CD14-positive monocyte (primary cell): ENCODE measurements around the gene SRCAP. TPM values are rescaled to one million over a fixed set of nuclear protein-coding genes. Genes with fewer than 3 reads are reported as not detected.

Source experiments
- DNase-seq, 3 donors: peaks; one replicate each; pipeline ENCODE4 v3.0.0-alpha.2; 2011 to 2022
- H2AFZ ChIP-seq: 2 replicates; pipeline ENCODE4 v1.6.0; 2012; ENCODE audit warnings: mild to moderate bottlenecking, low read depth, low read length, inconsistent platforms; ENCODE audit not compliant: insufficient read depth, poor library complexity, severe bottlenecking
- H3K27ac ChIP-seq, 2 donors: 1 replicate in 1 of 2; 2 replicates in 1 of 2; pipeline ENCODE4 v1.5.1; 2012 to 2013; ENCODE audit warnings: low read length in 2 of 2, control low read depth in 1 of 2, inconsistent platforms in 1 of 2, low read depth in 1 of 2, mild to moderate bottlenecking in 1 of 2
- H3K27me3 ChIP-seq, 2 donors: one replicate each; pipeline versions ENCODE4 v1.6.0 to v1.6.1; 2011 to 2013; ENCODE audit warnings: low read length in 2 of 2; ENCODE audit not compliant: control insufficient read depth in 2 of 2, insufficient read depth in 2 of 2
- H3K36me3 ChIP-seq, 2 donors: replicated peaks in 1 of 2; 1 replicate in 1 of 2; 2 replicates in 1 of 2; pipeline versions ENCODE4 v1.5.1 to v1.6.1; 2012 to 2013; ENCODE audit warnings: low read length in 2 of 2, control low read depth in 1 of 2, inconsistent platforms in 1 of 2, mild to moderate bottlenecking in 1 of 2; ENCODE audit not compliant: insufficient read depth in 2 of 2, control insufficient read depth in 1 of 2
- H3K4me1 ChIP-seq, 2 donors: 1 replicate in 1 of 2; 2 replicates in 1 of 2; pipeline versions ENCODE4 v1.5.1 to v1.6.1; 2012 to 2013; ENCODE audit warnings: low read length in 2 of 2, control low read depth in 1 of 2, inconsistent platforms in 1 of 2, mild to moderate bottlenecking in 1 of 2, moderate library complexity in 1 of 2; ENCODE audit not compliant: insufficient read depth in 2 of 2, control insufficient read depth in 1 of 2
- H3K4me2 ChIP-seq: replicated peaks from 2 replicates; pipeline ENCODE3; 2012; ENCODE audit warnings: low read length, moderate library complexity, mild to moderate bottlenecking; ENCODE audit not compliant: poor library complexity, severe bottlenecking; ENCODE audit errors: extremely low read depth
- H3K4me3 ChIP-seq, 3 experiments: fragments of 200-600 bp in 1 of 3; sonication (generic) in 1 of 3; replicated peaks in 1 of 3; 1 replicate in 2 of 3; 2 replicates in 1 of 3; pipeline ENCODE4 v1.5.1; 2011 to 2013; ENCODE audit warnings: low read length in 3 of 3, mild to moderate bottlenecking in 3 of 3, control low read depth in 2 of 3, low read depth in 2 of 3, inconsistent platforms in 1 of 3, moderate library complexity in 1 of 3
- H3K79me2 ChIP-seq: 2 replicates; pipeline ENCODE4 v1.6.0; 2012; ENCODE audit warnings: mild to moderate bottlenecking, control low read depth, inconsistent platforms, low read length, moderate library complexity; ENCODE audit not compliant: insufficient read depth
- H3K9ac ChIP-seq: 2 replicates; pipeline ENCODE4 v1.6.0; 2017; ENCODE audit warnings: low read length, mild to moderate bottlenecking; ENCODE audit not compliant: insufficient read depth, poor library complexity, severe bottlenecking
- H3K9me3 ChIP-seq, 2 donors: replicated peaks in 1 of 2; 1 replicate in 1 of 2; 2 replicates in 1 of 2; pipeline versions ENCODE4 v1.5.1 to v1.6.1; 2012 to 2013; ENCODE audit warnings: low read length in 2 of 2, control low read depth in 1 of 2; ENCODE audit not compliant: control insufficient read depth in 1 of 2, insufficient read depth in 1 of 2
- H4K20me1 ChIP-seq: 2 replicates; pipeline ENCODE4 v1.6.0; 2012; ENCODE audit warnings: mild to moderate bottlenecking, low read length, control low read depth, moderate library complexity; ENCODE audit not compliant: insufficient read depth
- H3K27ac Mint-ChIP-seq, 7 donors: one replicate each; pipeline ENCODE4 v1.8.0; 2020; ENCODE audit warnings: mild to moderate bottlenecking in 7 of 7, mixed read lengths in 7 of 7, moderate library complexity in 6 of 7, inconsistent platforms in 2 of 7
- H3K27me3 Mint-ChIP-seq, 3 donors: one replicate each; pipeline ENCODE4 v1.8.0; 2021 to 2022; ENCODE audit warnings: low read depth in 3 of 3, mild to moderate bottlenecking in 3 of 3, mixed read lengths in 3 of 3, moderate library complexity in 3 of 3, inconsistent platforms in 1 of 3
- H3K36me3 Mint-ChIP-seq, 2 donors: one replicate each; pipeline ENCODE4 v1.8.0; 2020; ENCODE audit warnings: mixed read lengths in 2 of 2, inconsistent platforms in 1 of 2, mild to moderate bottlenecking in 1 of 2
- H3K4me1 Mint-ChIP-seq: one replicate; pipeline ENCODE4 v1.8.0; 2020; ENCODE audit warnings: mild to moderate bottlenecking, mixed read lengths
- H3K4me3 Mint-ChIP-seq, 2 donors: one replicate each; pipeline ENCODE4 v1.8.0; 2020; ENCODE audit warnings: mild to moderate bottlenecking in 2 of 2, mixed read lengths in 2 of 2, moderate library complexity in 1 of 2
- H3K9me3 Mint-ChIP-seq, 7 donors: one replicate each; pipeline ENCODE4 v1.8.0; 2020 to 2022; ENCODE audit warnings: mixed read lengths in 7 of 7, mild to moderate bottlenecking in 6 of 7, moderate library complexity in 6 of 7, inconsistent platforms in 2 of 7
- CTCF ChIP-seq: fragments of 200-600 bp; IDR thresholded peaks from one replicate; pipeline ENCODE4 v1.8.0; 2022; ENCODE audit warnings: antibody characterized with exemption, mild to moderate bottlenecking
- WGBS: methylation state at CpG from one replicate; pipeline ENCODE4 v1.1.5; 2013; ENCODE audit warnings: missing lambda C conversion rate; ENCODE audit not compliant: insufficient coverage; 5-methylcytosine and 5-hydroxymethylcytosine counted together
- intact Hi-C, 2 donors: fragments of 100-400 bp; cut with micrococcal nuclease; formaldehyde crosslinking; loops; one replicate each; pipeline versions ENCODE4 v1.15.0 to v1.15.1; 2023
- polyA plus RNA-seq, 3 donors: library from polyadenylated mRNA; depleted of rRNA in 1 of 3; unstranded in 2 of 3; stranded (reverse) in 1 of 3; fragments of 300-500 nt in 2 of 3; fragments of >200 nt in 1 of 3; fragmentation: Illumina TruSeq in 2 of 3; gene quantifications; 1 replicate in 2 of 3; 2 replicates in 1 of 3; pipeline ENCODE4 v1.2.3, GENCODE V29; 2012 to 2021

SRCAP gene
- polyA plus RNA-seq, 3 donors = 3.0 to 16.0 (median 6.3) TPM

DNA sequence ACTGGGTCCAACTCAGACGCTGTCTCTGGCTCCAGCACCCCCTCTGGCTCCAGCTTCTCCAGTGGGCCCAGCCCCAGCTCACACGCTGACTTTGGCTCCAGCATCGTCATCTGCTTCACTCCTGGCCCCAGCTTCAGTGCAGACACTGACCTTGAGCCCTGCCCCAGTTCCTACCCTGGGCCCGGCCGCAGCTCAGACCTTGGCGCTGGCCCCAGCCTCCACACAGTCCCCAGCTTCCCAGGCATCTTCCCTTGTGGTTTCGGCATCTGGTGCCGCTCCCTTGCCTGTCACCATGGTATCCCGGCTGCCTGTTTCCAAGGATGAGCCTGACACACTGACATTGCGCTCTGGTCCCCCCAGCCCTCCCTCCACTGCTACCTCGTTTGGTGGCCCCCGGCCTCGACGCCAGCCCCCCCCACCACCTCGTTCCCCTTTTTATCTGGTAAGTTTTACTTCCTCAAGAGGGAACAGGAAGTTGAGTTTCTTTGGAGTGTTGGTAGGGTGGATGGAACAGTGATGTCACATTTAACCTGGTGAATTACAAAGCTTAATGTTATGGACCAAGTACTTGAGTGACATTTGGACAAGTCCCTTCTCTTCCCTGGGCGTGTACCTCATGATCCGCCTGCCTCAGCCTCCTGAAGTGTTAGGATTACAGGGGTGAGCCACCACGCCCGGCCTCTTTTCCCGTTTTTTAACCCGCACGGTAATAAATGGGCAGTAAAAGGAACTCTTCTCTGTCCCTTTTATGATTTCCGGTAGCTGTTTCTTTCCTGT is 25.9 kb downstream of the SRCAP start:
- H3K4me3 ChIP-seq = peak overlapping the region in 2 of 3 experiments; percentile 0 to 62
- H2AFZ ChIP-seq = peak overlapping the region; percentile 66
- intact Hi-C loops = loop anchor here in 1 of 2 donors (5.0 kb wide), 1 partner anchor 32 kb away; no protein-coding TSS in a partner anchor
- Mint-ChIP-seq H3K4me1 (peaks cover 53% of the 10 kb centered on the region), H3K4me3 (peak overlapping the region; percentile 63 to 81), H3K36me3 (peaks cover 62 to 77% of the 10 kb centered on the region in 2 donors), H3K27me3 (peaks cover 0 to 4% (median 3%) of the 10 kb centered on the region in 3 donors), H3K27ac (peak overlapping the region; percentile 94 to 97 (median 95)), H3K9me3 (peaks cover 0 to 5% (median 0%) of the 10 kb centered on the region in 7 donors)
- no peaks in the 10 kb centered on the region for H3K9me3 ChIP-seq
- H3K4me2 ChIP-seq = peak overlapping the region; percentile 65
- no peaks in the 10 kb centered on the region for H3K27me3 ChIP-seq
- peak overlapping the region; percentile 88 to 93 for H3K27ac ChIP-seq
- peaks cover 52 to 54% of the 10 kb centered on the region in 2 donors for H3K4me1 ChIP-seq
- peaks cover 65% of the 10 kb centered on the region for H3K79me2 ChIP-seq
- no peak for TF ChIP-seq CTCF
- H3K9ac ChIP-seq = peak overlapping the region; percentile 58
- peak; percentile 85 to 94 (median 88) for DNase-seq
- H3K36me3 ChIP-seq = peaks cover 61 to 78% of the 10 kb centered on the region in 2 donors
- H4K20me1 ChIP-seq = peaks cover 42% of the 10 kb centered on the region
- 33% methylated on average over 9 of the region's 23 CpGs for WGBS

- peak overlapping the region; percentile 48 to 81 for H3K4me3 Mint-ChIP-seq
- H3K9me3 Mint-ChIP-seq = peaks cover 0 to 5% (median 0%) of the 10 kb centered on the region in 7 donors
- H3K4me1 Mint-ChIP-seq = peaks cover 53% of the 10 kb centered on the region
- no CpG with 5 or more reads among the region's 3 CpGs for WGBS
- H3K4me1 ChIP-seq = peaks cover 52 to 54% of the 10 kb centered on the region in 2 donors
- no peaks in the 10 kb centered on the region for H3K27me3 ChIP-seq
- no peaks in the 10 kb centered on the region for H3K9me3 ChIP-seq
- H2AFZ ChIP-seq = peak overlapping the region; percentile 66
- TF ChIP-seq CTCF = no peak
- H3K4me3 ChIP-seq = peak overlapping the region in 1 of 3 experiments; percentile 62
- H3K27me3 Mint-ChIP-seq = peaks cover 0 to 4% (median 3%) of the 10 kb centered on the region in 3 donors
- H4K20me1 ChIP-seq = peaks cover 37% of the 10 kb centered on the region
- peak overlapping the region; percentile 58 for H3K9ac ChIP-seq
- peaks cover 62% of the 10 kb centered on the region for H3K79me2 ChIP-seq
- H3K4me2 ChIP-seq = peak overlapping the region; percentile 65
- H3K36me3 Mint-ChIP-seq = peaks cover 62 to 77% of the 10 kb centered on the region in 2 donors
- H3K27ac Mint-ChIP-seq = peak overlapping the region; percentile 94 to 97 (median 95)
- intact Hi-C loops = no loop called here
- peak in 1 of 3 donors; percentile 6 for DNase-seq
- peaks cover 60 to 78% of the 10 kb centered on the region in 2 donors for H3K36me3 ChIP-seq
- H3K27ac ChIP-seq = peak overlapping the region; percentile 88 to 93
Measured at GRCh38 chr16:30725418-30725792, 26.4 kb downstream of the SRCAP start.
